A172 (cell line): ENCODE measurements around the gene ACSM6. TPM values are rescaled to one million over a fixed set of nuclear protein-coding genes. Genes with fewer than 3 reads are reported as not detected.
A peak's percentile ranks its signal among the peaks of the same experiment; 100 is the strongest.

Experiments used
- DNase-seq: peaks from one replicate; pipeline ENCODE4 v3.0.0-alpha.2; 2015; ENCODE audit warnings: low spot score
- total RNA-seq: library from RNA; depleted of rRNA; stranded (reverse); fragments of >200 nt; shearing (Covaris generic); gene quantifications from 2 replicates; pipeline ENCODE4 v1.2.3, GENCODE V29; 2014; rRNA removed

Gene ACSM6
- total RNA-seq, 1 experiment from 2014 or later, result not detected

GRCh38 chr10:95268438-95268837 is 74.4 kb downstream of the ACSM6 start:
- peak; percentile 48 for DNase-seq

- peak; percentile 89 for DNase-seq
Observed at GRCh38 chr10:95273393-95274312, 79.6 kb downstream of the ACSM6 start.

GRCh38 chr10:95275726-95276366 is 81.8 kb downstream of the ACSM6 start:
- DNase-seq, result no peak

- DNase-seq, result no peak
Observed at GRCh38 chr10:95276367-95277200, 82.5 kb downstream of the ACSM6 start.

- DNase-seq, result no peak
Observed at GRCh38 chr10:95277201-95277570, 83.1 kb downstream of the ACSM6 start.

- DNase-seq, result no peak
Observed at GRCh38 chr10:95277614-95278013, 83.6 kb downstream of the ACSM6 start.

Other genes starting within 250 kb of the ACSM6 start
- gene CYP2C8, start 124.7 kb upstream of the ACSM6 start, total RNA-seq, result not detected in 2 replicates
- gene PDLIM1, start 96.8 kb downstream of the ACSM6 start, total RNA-seq, result 18.9 and 20.9 TPM in 2 replicates